ENCODE measurements around the gene GPR158.

GRCh38 chr10:25530306-25530705, 355.5 kb downstream of the GPR158 start:
- no peak for TF ChIP-seq CTCF (conservative IDR thresholded peaks at IDR 0.05; ENCODE audit: low read length)
- TF ChIP-seq EZH2phosphoT487 (IDR thresholded peaks at IDR 0.05; ENCODE audit: borderline replicate concordance, low read depth, low read length) = no peak

Data from OCI-LY7 (cell line).